SK-N-MC (cell line): Measurements from ENCODE around the gene ASIC2.

Source experiments
- EZH2 ChIP-seq: fragments of 200-600 bp; sonication (generic); IDR thresholded peaks from one replicate; pipeline ENCODE4 v1.6.1; 2017; ENCODE audit warnings: antibody characterized with exemption
- FOXP2 ChIP-seq: optimal IDR thresholded peaks from 2 replicates; pipeline ENCODE3; 2011; ENCODE audit warnings: mild to moderate bottlenecking, moderate library complexity; ENCODE audit not compliant: insufficient read depth; ENCODE audit errors: extremely low read length, control extremely low read depth
- POLR2AphosphoS5 ChIP-seq: IDR thresholded peaks from 2 replicates; pipeline ENCODE4 v1.6.1; 2012; ENCODE audit warnings: mild to moderate bottlenecking, low read depth, low read length, borderline replicate concordance

DNA sequence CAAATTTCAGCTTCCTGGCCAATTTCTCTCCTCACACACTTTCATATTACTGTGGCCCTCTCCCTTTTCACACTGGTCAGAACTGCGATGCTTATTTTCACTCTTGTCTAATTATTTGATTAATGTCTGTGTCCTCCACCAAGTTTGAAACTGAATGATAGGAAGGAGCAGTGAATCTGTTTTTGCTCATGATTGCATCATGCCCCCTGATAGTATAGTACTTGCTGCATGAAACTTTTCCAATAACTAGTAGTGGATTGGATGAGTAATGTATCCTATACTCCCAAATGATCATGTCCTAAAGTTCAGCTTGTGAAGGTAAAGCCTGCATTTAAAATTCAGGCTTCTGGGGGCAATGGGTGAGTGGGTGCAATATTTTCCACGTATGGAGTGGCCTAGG is 121.2 kb downstream of the ASIC2 start:
- no peak for TF ChIP-seq EZH2
- TF ChIP-seq POLR2AphosphoS5, result no peak
- no peak for TF ChIP-seq FOXP2
